ENCODE measurements around the gene ZMIZ1. TPM values are rescaled to one million over a fixed set of nuclear protein-coding genes. Genes with fewer than 3 reads are reported as not detected.

ZMIZ1 gene
- total RNA-seq, 2 donors from 2014 or later: 27.2 to 42.2 TPM

- no peaks in the 10 kb centered on the region for H3K9me3 ChIP-seq
- DNase-seq (no peak), ATAC-seq (no peak)
- H3K27ac ChIP-seq: no peak overlapping the region
- TF ChIP-seq CTCF (IDR thresholded peaks at IDR 0.05) (no peak), POLR2A (IDR thresholded peaks at IDR 0.05) (no peak)
- no peak overlapping the region for H3K4me3 ChIP-seq
- H3K4me1 ChIP-seq: peaks cover 67% of the 10 kb centered on the region
- H3K36me3 ChIP-seq (replicated peaks in 1 of 2; ENCODE audit: insufficient read depth in 1 of 2, low read depth in 2 of 2): no peaks in the 10 kb centered on the region
- intact Hi-C loops (cut with DNase I): no loop called here
- no peaks in the 10 kb centered on the region for H3K27me3 ChIP-seq
- WGBS, 2 donors: 83 to 94% methylated on average over 2 of the region's 2 CpGs
Measured at GRCh38 chr10:79133416-79133815, 64.7 kb downstream of the ZMIZ1 start.

GRCh38 chr10:79135790-79136189 is 67.0 kb downstream of the ZMIZ1 start:
- DNase-seq: no peak
- no peak for TF ChIP-seq POLR2A (IDR thresholded peaks at IDR 0.05)
- TF ChIP-seq CTCF (IDR thresholded peaks at IDR 0.05): no peak
- Histone ChIP-seq H3K4me3 (no peak overlapping the region), H3K9me3 (no peaks in the 10 kb centered on the region), H3K27ac (peak overlapping the region in 3 of 4 donors; percentile 17 to 44 (median 27)), H3K27me3 (no peaks in the 10 kb centered on the region), H3K36me3 (replicated peaks in 1 of 2; ENCODE audit: insufficient read depth in 1 of 2, low read depth in 2 of 2) (peaks cover 0 to 10% of the 10 kb centered on the region in 2 donors), H3K4me1 (peaks cover 49% of the 10 kb centered on the region)
- intact Hi-C loops (cut with DNase I): no loop called here
- 44 to 57% methylated on average over 6 to 8 of the region's 9 CpGs for WGBS, 2 donors
- no peak for ATAC-seq

GRCh38 chr10:79136236-79137005 is 67.7 kb downstream of the ZMIZ1 start:
- intact Hi-C loops (cut with DNase I): no loop called here
- Histone ChIP-seq H3K36me3 (replicated peaks in 1 of 2; ENCODE audit: insufficient read depth in 1 of 2, low read depth in 2 of 2) (peaks cover 0 to 10% of the 10 kb centered on the region in 2 donors), H3K4me3 (no peak overlapping the region), H3K4me1 (peaks cover 45% of the 10 kb centered on the region), H3K27ac (peak overlapping the region in 3 of 4 donors; percentile 27 to 44 (median 41)), H3K27me3 (no peaks in the 10 kb centered on the region), H3K9me3 (no peaks in the 10 kb centered on the region)
- TF ChIP-seq POLR2A (IDR thresholded peaks at IDR 0.05): no peak
- no peak for TF ChIP-seq CTCF (IDR thresholded peaks at IDR 0.05)
- DNase-seq (no peak), ATAC-seq (no peak)
- 50 to 51% methylated on average over 2 of the region's 2 CpGs for WGBS, 2 donors

- Histone ChIP-seq H3K27ac (peak overlapping the region in 3 of 4 donors; percentile 23 to 41 (median 39)), H3K9me3 (no peaks in the 10 kb centered on the region), H3K36me3 (replicated peaks in 1 of 2; ENCODE audit: insufficient read depth in 1 of 2, low read depth in 2 of 2) (peaks cover 0 to 10% of the 10 kb centered on the region in 2 donors), H3K4me3 (no peak overlapping the region), H3K27me3 (no peaks in the 10 kb centered on the region), H3K4me1 (peaks cover 36% of the 10 kb centered on the region)
- DNase-seq: no peak
- 31% methylated on average over 8 of the region's 8 CpGs; no CpG with 5 or more reads in 1 of the 2 donors for WGBS, 2 donors
- ATAC-seq: no peak
- intact Hi-C loops (cut with DNase I): no loop called here
- TF ChIP-seq POLR2A (IDR thresholded peaks at IDR 0.05) (no peak), CTCF (IDR thresholded peaks at IDR 0.05) (no peak)
Measured at GRCh38 chr10:79137300-79137756, 68.6 kb downstream of the ZMIZ1 start.

Measured in body of pancreas (tissue), 4 donors.